Erythroblast (primary cell): ENCODE data around the gene SESN1.

Experiments used
- GATA1 ChIP-seq: IDR thresholded peaks from 2 replicates; pipeline ENCODE4 v1.6.1; 2011; ENCODE audit warnings: low read depth, mild to moderate bottlenecking, control low read depth, low read length, moderate library complexity
- POLR2A ChIP-seq: IDR thresholded peaks from 2 replicates; pipeline ENCODE4 v1.6.1; 2011; ENCODE audit warnings: mild to moderate bottlenecking, low read length

DNA sequence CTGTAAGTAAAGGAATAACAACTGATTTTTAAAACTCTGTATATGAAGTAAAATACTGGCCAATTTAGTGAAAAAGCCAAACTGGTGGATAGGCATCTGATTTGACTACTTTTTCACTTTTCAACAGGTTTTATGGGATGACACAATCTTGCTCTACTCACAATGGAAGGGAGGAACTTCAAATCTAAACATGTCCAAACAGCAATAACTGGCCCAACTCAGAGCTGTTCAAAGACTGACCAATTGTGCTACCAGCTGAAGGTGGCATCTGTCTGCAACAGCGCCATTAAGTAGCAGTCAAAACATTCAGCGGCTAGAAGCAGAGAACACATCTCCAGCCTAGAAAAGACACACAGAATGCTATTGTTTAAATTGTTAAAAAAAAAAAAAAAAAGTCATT lies 44.6 kb downstream of the SESN1 start:
- TF ChIP-seq POLR2A (no peak), GATA1 (no peak)
